Upper lobe of right lung (tissue), 1 donor: ENCODE data around the gene SCRT2. TPM values are rescaled to one million over a fixed set of nuclear protein-coding genes. Genes with fewer than 3 reads are reported as not detected.

ENCODE experiments used
- ATAC-seq: fragments of 200-7000 bp; cut with Tn5 transposase; one replicate; pipeline ENCODE4 v1.9.1; 2020; ENCODE audit warnings: mild to moderate bottlenecking, moderate library complexity
- DNase-seq: peaks from one replicate; pipeline ENCODE4 v3.0.0-alpha.2; 2020
- H3K27ac ChIP-seq: fragments of 200-600 bp; one replicate; pipeline ENCODE4 v1.8.0; 2022
- H3K27me3 ChIP-seq: fragments of 200-600 bp; one replicate; pipeline ENCODE4 v1.8.0; 2022; ENCODE audit warnings: mild to moderate bottlenecking
- H3K36me3 ChIP-seq: fragments of 200-600 bp; one replicate; pipeline ENCODE4 v1.8.0; 2022
- H3K4me1 ChIP-seq: fragments of 200-600 bp; one replicate; pipeline ENCODE4 v1.8.0; 2022
- H3K4me3 ChIP-seq: fragments of 200-600 bp; one replicate; pipeline ENCODE4 v1.8.0; 2022; ENCODE audit warnings: mild to moderate bottlenecking
- H3K9me3 ChIP-seq: fragments of 200-600 bp; one replicate; pipeline ENCODE4 v1.8.0; 2022
- CTCF ChIP-seq: fragments of 200-600 bp; IDR thresholded peaks from one replicate; pipeline ENCODE4 v1.8.0; 2022; ENCODE audit warnings: antibody characterized with exemption
- intact Hi-C: fragments of 100-400 bp; cut with DNase I; formaldehyde crosslinking; loops from one replicate; pipeline ENCODE4 v1.11.0; 2022
- total RNA-seq: library from RNA; stranded (reverse); fragmentation: NEBNext Ultra II Directional; extraction: Animal tissue kit (Norgen Biotek cat#: 25700); gene quantifications from one replicate; pipeline ENCODE4 v1.2.1, GENCODE V29; 2021
- donor health status: DM: no; HTN: yes; CAD: no; lungs with severe emphysema.

Gene SCRT2
- total RNA-seq, 1 donor from 2014 or later = not detected

GRCh38 chr20:719068-719467 lies 43.5 kb upstream of the SCRT2 start:
- H3K27me3 ChIP-seq = peaks cover 16% of the 10 kb centered on the region
- no peaks in the 10 kb centered on the region for H3K4me1 ChIP-seq
- TF ChIP-seq CTCF = no peak
- no peak overlapping the region for H3K27ac ChIP-seq
- DNase-seq = no peak
- intact Hi-C loops = no loop called here
- ATAC-seq = no peak
- no peak overlapping the region for H3K4me3 ChIP-seq
- no peaks in the 10 kb centered on the region for H3K36me3 ChIP-seq
- peaks cover 2% of the 10 kb centered on the region for H3K9me3 ChIP-seq

GRCh38 chr20:717832-718231 lies 42.2 kb upstream of the SCRT2 start:
- no peaks in the 10 kb centered on the region for H3K4me1 ChIP-seq
- intact Hi-C loops = no loop called here
- DNase-seq (peak; percentile 72), ATAC-seq (peak; percentile 59)
- peaks cover 8% of the 10 kb centered on the region for H3K9me3 ChIP-seq
- H3K27me3 ChIP-seq = peaks cover 6% of the 10 kb centered on the region
- no peak overlapping the region for H3K4me3 ChIP-seq
- H3K36me3 ChIP-seq = no peaks in the 10 kb centered on the region
- no peak overlapping the region for H3K27ac ChIP-seq
- TF ChIP-seq CTCF = no peak

- intact Hi-C loops = no loop called here
- no peaks in the 10 kb centered on the region for H3K27me3 ChIP-seq
Observed at GRCh38 chr20:717271-717670, 41.7 kb upstream of the SCRT2 start.

GRCh38 chr20:714453-714852 lies 38.9 kb upstream of the SCRT2 start:
- H3K27ac ChIP-seq = no peak overlapping the region
- no peaks in the 10 kb centered on the region for H3K4me1 ChIP-seq
- H3K36me3 ChIP-seq = no peaks in the 10 kb centered on the region
- H3K27me3 ChIP-seq = peaks cover 24% of the 10 kb centered on the region
- no peak overlapping the region for H3K4me3 ChIP-seq
- peaks cover 8% of the 10 kb centered on the region for H3K9me3 ChIP-seq
- DNase-seq (no peak), ATAC-seq (no peak)
- intact Hi-C loops = no loop called here
- no peak for TF ChIP-seq CTCF

More at GRCh38 chr20:717271-717670, 41.7 kb upstream of the SCRT2 start:
- Histone ChIP-seq H3K4me1 (no peaks in the 10 kb centered on the region), H3K27ac (no peak overlapping the region), H3K36me3 (no peaks in the 10 kb centered on the region), H3K9me3 (peaks cover 8% of the 10 kb centered on the region), H3K4me3 (no peak overlapping the region)
- ATAC-seq (no peak), DNase-seq (no peak)
- TF ChIP-seq CTCF = no peak

- Histone ChIP-seq H3K4me1 (no peaks in the 10 kb centered on the region), H3K36me3 (no peaks in the 10 kb centered on the region), H3K9me3 (peaks cover 8% of the 10 kb centered on the region), H3K27me3 (peaks cover 32% of the 10 kb centered on the region), H3K27ac (no peak overlapping the region), H3K4me3 (no peak overlapping the region)
- no peak for DNase-seq
- TF ChIP-seq CTCF = no peak
- intact Hi-C loops = no loop called here
- ATAC-seq = peak; percentile 17
Observed at GRCh38 chr20:711576-711975, 36.0 kb upstream of the SCRT2 start.

GRCh38 chr20:710780-711450 lies 35.3 kb upstream of the SCRT2 start:
- intact Hi-C loops = no loop called here
- H3K27ac ChIP-seq = no peak overlapping the region
- peaks cover 33% of the 10 kb centered on the region for H3K27me3 ChIP-seq
- H3K9me3 ChIP-seq = peaks cover 8% of the 10 kb centered on the region
- TF ChIP-seq CTCF = no peak
- H3K4me1 ChIP-seq = no peaks in the 10 kb centered on the region
- peak; percentile 51 for DNase-seq
- no peaks in the 10 kb centered on the region for H3K36me3 ChIP-seq
- H3K4me3 ChIP-seq = no peak overlapping the region
- ATAC-seq = no peak
